ENCODE measurements around the gene TPD52L1. TPM values are rescaled to one million over a fixed set of nuclear protein-coding genes. Genes with fewer than 3 reads are reported as not detected.

TPD52L1 gene
- total and polyA plus RNA-seq, 2 experiments from 2014 or later = 22.8 to 24.0 TPM

DNA sequence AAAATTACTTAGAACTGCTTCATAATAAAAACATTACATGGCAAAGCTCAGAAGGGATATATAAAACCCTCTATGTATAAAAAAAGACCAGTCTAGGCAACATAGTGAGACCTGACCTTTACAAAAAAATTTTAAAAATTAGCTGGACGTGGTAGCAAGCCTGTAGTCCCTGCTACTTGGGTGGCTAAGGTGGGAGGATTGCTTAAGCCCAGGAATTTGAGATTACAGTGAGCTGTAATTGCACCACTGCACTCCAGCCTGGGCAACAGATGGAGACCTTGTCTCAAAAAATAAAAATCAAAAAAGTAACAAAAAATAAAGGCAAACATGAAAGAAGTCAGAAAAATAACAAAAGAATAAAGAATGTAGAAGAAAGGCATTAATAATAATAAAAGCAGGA, 21.5 kb upstream of the TPD52L1 start:
- DNase-seq (ENCODE audit: low spot score) (no peak), ATAC-seq (no peak)
- Histone ChIP-seq H4K20me1 (replicated peaks; ENCODE audit: insufficient read depth) (no peaks in the 10 kb centered on the region), H2AFZ (no peak overlapping the region), H3K79me2 (replicated peaks; ENCODE audit: insufficient read depth) (no peaks in the 10 kb centered on the region), H3K4me3 (no peak overlapping the region), H3K27me3 (ENCODE audit: insufficient read depth) (no peaks in the 10 kb centered on the region), H3K4me1 (ENCODE audit: insufficient read depth) (no peaks in the 10 kb centered on the region), H3K36me3 (ENCODE audit: insufficient read depth) (no peaks in the 10 kb centered on the region; the same call in 1 of the 2 replicates), H3K4me2 (no peak overlapping the region), H3K27ac (ENCODE audit: low read depth) (no peak overlapping the region), H3F3A (replicated peaks; ENCODE audit: low read depth) (no peaks in the 10 kb centered on the region), H3K9me2 (ENCODE audit: insufficient read depth) (no peaks in the 10 kb centered on the region)
- Mint-ChIP-seq H3K36me3 (ENCODE audit: low read depth) (no peaks in the 10 kb centered on the region), H3K4me3 (no peak overlapping the region), H3K4me1 (no peaks in the 10 kb centered on the region), H3K9me3 (no peaks in the 10 kb centered on the region), H3K27ac (no peak overlapping the region), H3K27me3 (ENCODE audit: insufficient read depth, low read depth, poor library complexity) (no peaks in the 10 kb centered on the region)
- TF ChIP-seq, protein P1, sequence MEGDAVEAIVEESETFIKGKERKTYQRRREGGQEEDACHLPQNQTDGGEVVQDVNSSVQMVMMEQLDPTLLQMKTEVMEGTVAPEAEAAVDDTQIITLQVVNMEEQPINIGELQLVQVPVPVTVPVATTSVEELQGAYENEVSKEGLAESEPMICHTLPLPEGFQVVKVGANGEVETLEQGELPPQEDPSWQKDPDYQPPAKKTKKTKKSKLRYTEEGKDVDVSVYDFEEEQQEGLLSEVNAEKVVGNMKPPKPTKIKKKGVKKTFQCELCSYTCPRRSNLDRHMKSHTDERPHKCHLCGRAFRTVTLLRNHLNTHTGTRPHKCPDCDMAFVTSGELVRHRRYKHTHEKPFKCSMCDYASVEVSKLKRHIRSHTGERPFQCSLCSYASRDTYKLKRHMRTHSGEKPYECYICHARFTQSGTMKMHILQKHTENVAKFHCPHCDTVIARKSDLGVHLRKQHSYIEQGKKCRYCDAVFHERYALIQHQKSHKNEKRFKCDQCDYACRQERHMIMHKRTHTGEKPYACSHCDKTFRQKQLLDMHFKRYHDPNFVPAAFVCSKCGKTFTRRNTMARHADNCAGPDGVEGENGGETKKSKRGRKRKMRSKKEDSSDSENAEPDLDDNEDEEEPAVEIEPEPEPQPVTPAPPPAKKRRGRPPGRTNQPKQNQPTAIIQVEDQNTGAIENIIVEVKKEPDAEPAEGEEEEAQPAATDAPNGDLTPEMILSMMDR (conservative IDR thresholded peaks at IDR 0.05; ENCODE audit: low read depth in 2 of 2) = no peak
- TF ChIP-seq, protein P2, sequence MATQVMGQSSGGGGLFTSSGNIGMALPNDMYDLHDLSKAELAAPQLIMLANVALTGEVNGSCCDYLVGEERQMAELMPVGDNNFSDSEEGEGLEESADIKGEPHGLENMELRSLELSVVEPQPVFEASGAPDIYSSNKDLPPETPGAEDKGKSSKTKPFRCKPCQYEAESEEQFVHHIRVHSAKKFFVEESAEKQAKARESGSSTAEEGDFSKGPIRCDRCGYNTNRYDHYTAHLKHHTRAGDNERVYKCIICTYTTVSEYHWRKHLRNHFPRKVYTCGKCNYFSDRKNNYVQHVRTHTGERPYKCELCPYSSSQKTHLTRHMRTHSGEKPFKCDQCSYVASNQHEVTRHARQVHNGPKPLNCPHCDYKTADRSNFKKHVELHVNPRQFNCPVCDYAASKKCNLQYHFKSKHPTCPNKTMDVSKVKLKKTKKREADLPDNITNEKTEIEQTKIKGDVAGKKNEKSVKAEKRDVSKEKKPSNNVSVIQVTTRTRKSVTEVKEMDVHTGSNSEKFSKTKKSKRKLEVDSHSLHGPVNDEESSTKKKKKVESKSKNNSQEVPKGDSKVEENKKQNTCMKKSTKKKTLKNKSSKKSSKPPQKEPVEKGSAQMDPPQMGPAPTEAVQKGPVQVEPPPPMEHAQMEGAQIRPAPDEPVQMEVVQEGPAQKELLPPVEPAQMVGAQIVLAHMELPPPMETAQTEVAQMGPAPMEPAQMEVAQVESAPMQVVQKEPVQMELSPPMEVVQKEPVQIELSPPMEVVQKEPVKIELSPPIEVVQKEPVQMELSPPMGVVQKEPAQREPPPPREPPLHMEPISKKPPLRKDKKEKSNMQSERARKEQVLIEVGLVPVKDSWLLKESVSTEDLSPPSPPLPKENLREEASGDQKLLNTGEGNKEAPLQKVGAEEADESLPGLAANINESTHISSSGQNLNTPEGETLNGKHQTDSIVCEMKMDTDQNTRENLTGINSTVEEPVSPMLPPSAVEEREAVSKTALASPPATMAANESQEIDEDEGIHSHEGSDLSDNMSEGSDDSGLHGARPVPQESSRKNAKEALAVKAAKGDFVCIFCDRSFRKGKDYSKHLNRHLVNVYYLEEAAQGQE (IDR thresholded peaks at IDR 0.05; ENCODE audit: unreplicated experiment) = no peak
- no peak for TF ChIP-seq EZH2 (IDR thresholded peaks at IDR 0.05; ENCODE audit: low read depth, unreplicated experiment)
- TF ChIP-seq ZNF331 (CRISPR knock-in tag; IDR thresholded peaks at IDR 0.05; ENCODE audit: low read depth) = no peak
- TF ChIP-seq, protein P3, sequence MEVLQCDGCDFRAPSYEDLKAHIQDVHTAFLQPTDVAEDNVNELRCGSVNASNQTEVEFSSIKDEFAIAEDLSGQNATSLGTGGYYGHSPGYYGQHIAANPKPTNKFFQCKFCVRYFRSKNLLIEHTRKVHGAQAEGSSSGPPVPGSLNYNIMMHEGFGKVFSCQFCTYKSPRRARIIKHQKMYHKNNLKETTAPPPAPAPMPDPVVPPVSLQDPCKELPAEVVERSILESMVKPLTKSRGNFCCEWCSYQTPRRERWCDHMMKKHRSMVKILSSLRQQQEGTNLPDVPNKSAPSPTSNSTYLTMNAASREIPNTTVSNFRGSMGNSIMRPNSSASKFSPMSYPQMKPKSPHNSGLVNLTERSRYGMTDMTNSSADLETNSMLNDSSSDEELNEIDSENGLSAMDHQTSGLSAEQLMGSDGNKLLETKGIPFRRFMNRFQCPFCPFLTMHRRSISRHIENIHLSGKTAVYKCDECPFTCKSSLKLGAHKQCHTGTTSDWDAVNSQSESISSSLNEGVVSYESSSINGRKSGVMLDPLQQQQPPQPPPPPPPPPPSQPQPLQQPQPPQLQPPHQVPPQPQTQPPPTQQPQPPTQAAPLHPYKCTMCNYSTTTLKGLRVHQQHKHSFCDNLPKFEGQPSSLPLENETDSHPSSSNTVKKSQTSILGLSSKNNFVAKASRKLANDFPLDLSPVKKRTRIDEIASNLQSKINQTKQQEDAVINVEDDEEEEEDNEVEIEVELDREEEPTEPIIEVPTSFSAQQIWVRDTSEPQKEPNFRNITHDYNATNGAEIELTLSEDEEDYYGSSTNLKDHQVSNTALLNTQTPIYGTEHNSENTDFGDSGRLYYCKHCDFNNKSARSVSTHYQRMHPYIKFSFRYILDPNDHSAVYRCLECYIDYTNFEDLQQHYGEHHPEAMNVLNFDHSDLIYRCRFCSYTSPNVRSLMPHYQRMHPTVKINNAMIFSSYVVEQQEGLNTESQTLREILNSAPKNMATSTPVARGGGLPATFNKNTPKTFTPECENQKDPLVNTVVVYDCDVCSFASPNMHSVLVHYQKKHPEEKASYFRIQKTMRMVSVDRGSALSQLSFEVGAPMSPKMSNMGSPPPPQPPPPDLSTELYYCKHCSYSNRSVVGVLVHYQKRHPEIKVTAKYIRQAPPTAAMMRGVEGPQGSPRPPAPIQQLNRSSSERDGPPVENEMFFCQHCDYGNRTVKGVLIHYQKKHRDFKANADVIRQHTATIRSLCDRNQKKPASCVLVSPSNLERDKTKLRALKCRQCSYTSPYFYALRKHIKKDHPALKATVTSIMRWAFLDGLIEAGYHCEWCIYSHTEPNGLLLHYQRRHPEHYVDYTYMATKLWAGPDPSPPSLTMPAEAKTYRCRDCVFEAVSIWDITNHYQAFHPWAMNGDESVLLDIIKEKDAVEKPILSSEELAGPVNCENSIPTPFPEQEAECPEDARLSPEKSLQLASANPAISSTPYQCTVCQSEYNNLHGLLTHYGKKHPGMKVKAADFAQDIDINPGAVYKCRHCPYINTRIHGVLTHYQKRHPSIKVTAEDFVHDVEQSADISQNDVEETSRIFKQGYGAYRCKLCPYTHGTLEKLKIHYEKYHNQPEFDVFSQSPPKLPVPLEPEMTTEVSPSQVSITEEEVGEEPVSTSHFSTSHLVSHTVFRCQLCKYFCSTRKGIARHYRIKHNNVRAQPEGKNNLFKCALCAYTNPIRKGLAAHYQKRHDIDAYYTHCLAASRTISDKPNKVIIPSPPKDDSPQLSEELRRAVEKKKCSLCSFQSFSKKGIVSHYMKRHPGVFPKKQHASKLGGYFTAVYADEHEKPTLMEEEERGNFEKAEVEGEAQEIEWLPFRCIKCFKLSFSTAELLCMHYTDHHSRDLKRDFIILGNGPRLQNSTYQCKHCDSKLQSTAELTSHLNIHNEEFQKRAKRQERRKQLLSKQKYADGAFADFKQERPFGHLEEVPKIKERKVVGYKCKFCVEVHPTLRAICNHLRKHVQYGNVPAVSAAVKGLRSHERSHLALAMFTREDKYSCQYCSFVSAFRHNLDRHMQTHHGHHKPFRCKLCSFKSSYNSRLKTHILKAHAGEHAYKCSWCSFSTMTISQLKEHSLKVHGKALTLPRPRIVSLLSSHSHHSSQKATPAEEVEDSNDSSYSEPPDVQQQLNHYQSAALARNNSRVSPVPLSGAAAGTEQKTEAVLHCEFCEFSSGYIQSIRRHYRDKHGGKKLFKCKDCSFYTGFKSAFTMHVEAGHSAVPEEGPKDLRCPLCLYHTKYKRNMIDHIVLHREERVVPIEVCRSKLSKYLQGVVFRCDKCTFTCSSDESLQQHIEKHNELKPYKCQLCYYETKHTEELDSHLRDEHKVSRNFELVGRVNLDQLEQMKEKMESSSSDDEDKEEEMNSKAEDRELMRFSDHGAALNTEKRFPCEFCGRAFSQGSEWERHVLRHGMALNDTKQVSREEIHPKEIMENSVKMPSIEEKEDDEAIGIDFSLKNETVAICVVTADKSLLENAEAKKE (CRISPR knock-in tag; IDR thresholded peaks at IDR 0.05) = no peak
- no peak for TF ChIP-seq NANOG (IDR thresholded peaks at IDR 0.05; ENCODE audit: borderline replicate concordance)
- TF ChIP-seq POLR2AphosphoS5 (IDR thresholded peaks at IDR 0.05; ENCODE audit: low read depth) = no peak
- TF ChIP-seq ZNF114 (CRISPR knock-in tag; IDR thresholded peaks at IDR 0.05) = no peak
- no peak for TF ChIP-seq STAT1 (IDR thresholded peaks at IDR 0.05; ENCODE audit: unreplicated experiment)
- TF ChIP-seq JUNB (IDR thresholded peaks at IDR 0.05; ENCODE audit: unreplicated experiment) = no peak
- TF ChIP-seq CREB1 (CRISPR knock-in tag; IDR thresholded peaks at IDR 0.05; ENCODE audit: low read depth) = no peak
- TF ChIP-seq, protein P4, sequence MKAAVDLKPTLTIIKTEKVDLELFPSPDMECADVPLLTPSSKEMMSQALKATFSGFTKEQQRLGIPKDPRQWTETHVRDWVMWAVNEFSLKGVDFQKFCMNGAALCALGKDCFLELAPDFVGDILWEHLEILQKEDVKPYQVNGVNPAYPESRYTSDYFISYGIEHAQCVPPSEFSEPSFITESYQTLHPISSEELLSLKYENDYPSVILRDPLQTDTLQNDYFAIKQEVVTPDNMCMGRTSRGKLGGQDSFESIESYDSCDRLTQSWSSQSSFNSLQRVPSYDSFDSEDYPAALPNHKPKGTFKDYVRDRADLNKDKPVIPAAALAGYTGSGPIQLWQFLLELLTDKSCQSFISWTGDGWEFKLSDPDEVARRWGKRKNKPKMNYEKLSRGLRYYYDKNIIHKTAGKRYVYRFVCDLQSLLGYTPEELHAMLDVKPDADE (IDR thresholded peaks at IDR 0.05) = no peak
- no peak for TF ChIP-seq EZH2phosphoT487 (IDR thresholded peaks at IDR 0.05; ENCODE audit: unreplicated experiment)

Measured in GM23338 (cell line).